ENCODE results near the gene CYTIP.
"Not testable (repeated sequence)": the region's sequence is repeated elsewhere in the genome, so short reads cannot be mapped to it uniquely, and the experiment has no call there.

CYTIP gene

GRCh38 chr2:157386747-157387146 lies 57.1 kb downstream of the CYTIP start:
- Histone ChIP-seq H3K36me3 (ENCODE audit: control insufficient read depth in 1 of 2, insufficient read depth in 2 of 2, low read length in 2 of 2) (no peaks in the 10 kb centered on the region), H3K27ac (ENCODE audit: low read depth, low read length) (no peak overlapping the region), H3K27me3 (ENCODE audit: control insufficient read depth in 1 of 2, insufficient read depth in 2 of 2, low read length in 2 of 2) (no peaks in the 10 kb centered on the region), H3K4me3 (ENCODE audit: low read depth in 1 of 2, low read length in 2 of 2) (no peak overlapping the region), H3K9me3 (ENCODE audit: control insufficient read depth in 1 of 2, low read length in 2 of 2) (peaks cover 0 to 4% of the 10 kb centered on the region in 2 donors), H3K9ac (ENCODE audit: low read depth in 1 of 2, low read length in 2 of 2) (no peak overlapping the region), H3K4me1 (ENCODE audit: control insufficient read depth in 1 of 2, insufficient read depth in 2 of 2, low read length in 2 of 2) (no peaks in the 10 kb centered on the region)

- Histone ChIP-seq H3K9ac (ENCODE audit: low read depth in 1 of 2, low read length in 2 of 2) (no peak overlapping the region), H3K9me3 (ENCODE audit: control insufficient read depth in 1 of 2, low read length in 2 of 2) (peaks cover 0 to 4% of the 10 kb centered on the region in 2 donors), H3K27me3 (ENCODE audit: control insufficient read depth in 1 of 2, insufficient read depth in 2 of 2, low read length in 2 of 2) (no peaks in the 10 kb centered on the region), H3K27ac (ENCODE audit: low read depth, low read length) (no peak overlapping the region), H3K4me1 (ENCODE audit: control insufficient read depth in 1 of 2, insufficient read depth in 2 of 2, low read length in 2 of 2) (no peaks in the 10 kb centered on the region), H3K4me3 (ENCODE audit: low read depth in 1 of 2, low read length in 2 of 2) (no peak overlapping the region), H3K36me3 (ENCODE audit: control insufficient read depth in 1 of 2, insufficient read depth in 2 of 2, low read length in 2 of 2) (no peaks in the 10 kb centered on the region)
Measured at GRCh38 chr2:157386247-157386646, 57.6 kb downstream of the CYTIP start.

GRCh38 chr2:157377861-157378260 lies 66.0 kb downstream of the CYTIP start:
- no peak overlapping the region for H3K27ac ChIP-seq (ENCODE audit: low read depth, low read length)
- H3K27me3 ChIP-seq (ENCODE audit: control insufficient read depth in 1 of 2, insufficient read depth in 2 of 2, low read length in 2 of 2), result no peaks in the 10 kb centered on the region
- H3K4me1 ChIP-seq (ENCODE audit: control insufficient read depth in 1 of 2, insufficient read depth in 2 of 2, low read length in 2 of 2), result no peaks in the 10 kb centered on the region
- no peaks in the 10 kb centered on the region for H3K36me3 ChIP-seq (ENCODE audit: control insufficient read depth in 1 of 2, insufficient read depth in 2 of 2, low read length in 2 of 2)
- H3K9me3 ChIP-seq (ENCODE audit: control insufficient read depth in 1 of 2, low read length in 2 of 2), result peaks cover 14 to 17% of the 10 kb centered on the region in 2 donors
- no peak overlapping the region for H3K9ac ChIP-seq (ENCODE audit: low read depth in 1 of 2, low read length in 2 of 2)
- no peak overlapping the region for H3K4me3 ChIP-seq (ENCODE audit: low read depth in 1 of 2, low read length in 2 of 2)

- Histone ChIP-seq H3K4me3 (ENCODE audit: low read depth in 1 of 2, low read length in 2 of 2) (no peak overlapping the region), H3K27ac (ENCODE audit: low read depth, low read length) (no peak overlapping the region), H3K9ac (ENCODE audit: low read depth in 1 of 2, low read length in 2 of 2) (no peak overlapping the region), H3K4me1 (ENCODE audit: control insufficient read depth in 1 of 2, insufficient read depth in 2 of 2, low read length in 2 of 2) (no peaks in the 10 kb centered on the region), H3K36me3 (ENCODE audit: control insufficient read depth in 1 of 2, insufficient read depth in 2 of 2, low read length in 2 of 2) (no peaks in the 10 kb centered on the region), H3K9me3 (ENCODE audit: control insufficient read depth in 1 of 2, low read length in 2 of 2) (peaks cover 14 to 17% of the 10 kb centered on the region in 2 donors), H3K27me3 (ENCODE audit: control insufficient read depth in 1 of 2, insufficient read depth in 2 of 2, low read length in 2 of 2) (no peaks in the 10 kb centered on the region)
Measured at GRCh38 chr2:157376041-157376440, 67.8 kb downstream of the CYTIP start.

- peaks cover 14 to 17% of the 10 kb centered on the region in 2 donors for H3K9me3 ChIP-seq (ENCODE audit: control insufficient read depth in 1 of 2, low read length in 2 of 2)
- no peak overlapping the region for H3K27ac ChIP-seq (ENCODE audit: low read depth, low read length)
- H3K9ac ChIP-seq (ENCODE audit: low read depth in 1 of 2, low read length in 2 of 2), result no peak overlapping the region
- no peaks in the 10 kb centered on the region for H3K36me3 ChIP-seq (ENCODE audit: control insufficient read depth in 1 of 2, insufficient read depth in 2 of 2, low read length in 2 of 2)
- H3K4me3 ChIP-seq (ENCODE audit: low read depth in 1 of 2, low read length in 2 of 2), result no peak overlapping the region
- no peaks in the 10 kb centered on the region for H3K4me1 ChIP-seq (ENCODE audit: control insufficient read depth in 1 of 2, insufficient read depth in 2 of 2, low read length in 2 of 2)
- no peaks in the 10 kb centered on the region for H3K27me3 ChIP-seq (ENCODE audit: control insufficient read depth in 1 of 2, insufficient read depth in 2 of 2, low read length in 2 of 2)
Measured at GRCh38 chr2:157375384-157375783, 68.5 kb downstream of the CYTIP start.

- H3K36me3 ChIP-seq (ENCODE audit: control insufficient read depth in 1 of 2, insufficient read depth in 2 of 2, low read length in 2 of 2); H3K27ac ChIP-seq (ENCODE audit: low read depth, low read length); H3K4me1 ChIP-seq (ENCODE audit: control insufficient read depth in 1 of 2, insufficient read depth in 2 of 2, low read length in 2 of 2); H3K9me3 ChIP-seq (ENCODE audit: control insufficient read depth in 1 of 2, low read length in 2 of 2); H3K27me3 ChIP-seq (ENCODE audit: control insufficient read depth in 1 of 2, insufficient read depth in 2 of 2, low read length in 2 of 2); H3K4me3 ChIP-seq (ENCODE audit: low read depth in 1 of 2, low read length in 2 of 2); H3K9ac ChIP-seq (ENCODE audit: low read depth in 1 of 2, low read length in 2 of 2): not testable (repeated sequence)
Measured at GRCh38 chr2:157368508-157368907, 75.4 kb downstream of the CYTIP start.

GRCh38 chr2:157367704-157368103 lies 76.2 kb downstream of the CYTIP start:
- no peaks in the 10 kb centered on the region for H3K4me1 ChIP-seq (ENCODE audit: control insufficient read depth in 1 of 2, insufficient read depth in 2 of 2, low read length in 2 of 2)

More at GRCh38 chr2:157367704-157368103, 76.2 kb downstream of the CYTIP start:
- H3K4me3 ChIP-seq (ENCODE audit: low read depth in 1 of 2, low read length in 2 of 2), result no peak overlapping the region
- no peaks in the 10 kb centered on the region for H3K9me3 ChIP-seq (ENCODE audit: control insufficient read depth in 1 of 2, low read length in 2 of 2)
- H3K27ac ChIP-seq (ENCODE audit: low read depth, low read length), result no peak overlapping the region
- no peaks in the 10 kb centered on the region for H3K27me3 ChIP-seq (ENCODE audit: control insufficient read depth in 1 of 2, insufficient read depth in 2 of 2, low read length in 2 of 2)
- no peaks in the 10 kb centered on the region for H3K36me3 ChIP-seq (ENCODE audit: control insufficient read depth in 1 of 2, insufficient read depth in 2 of 2, low read length in 2 of 2)
- no peak overlapping the region for H3K9ac ChIP-seq (ENCODE audit: low read depth in 1 of 2, low read length in 2 of 2)
